ENCODE data around the gene NHLRC3. TPM values are rescaled to one million over a fixed set of nuclear protein-coding genes. Genes with fewer than 3 reads are reported as not detected.
A peak's percentile ranks its signal among the peaks of the same experiment; 100 is the strongest.

NHLRC3 gene
- total RNA-seq, 4 donors from 2014 or later = 19.2 to 25.1 (median 21.9) TPM

GRCh38 chr13:39039041-39039440 is 785 bp downstream of the NHLRC3 start:
- H3K4me1 ChIP-seq = peaks cover 0 to 61% (median 36%) of the 10 kb centered on the region in 4 donors
- TF ChIP-seq, protein P1, sequence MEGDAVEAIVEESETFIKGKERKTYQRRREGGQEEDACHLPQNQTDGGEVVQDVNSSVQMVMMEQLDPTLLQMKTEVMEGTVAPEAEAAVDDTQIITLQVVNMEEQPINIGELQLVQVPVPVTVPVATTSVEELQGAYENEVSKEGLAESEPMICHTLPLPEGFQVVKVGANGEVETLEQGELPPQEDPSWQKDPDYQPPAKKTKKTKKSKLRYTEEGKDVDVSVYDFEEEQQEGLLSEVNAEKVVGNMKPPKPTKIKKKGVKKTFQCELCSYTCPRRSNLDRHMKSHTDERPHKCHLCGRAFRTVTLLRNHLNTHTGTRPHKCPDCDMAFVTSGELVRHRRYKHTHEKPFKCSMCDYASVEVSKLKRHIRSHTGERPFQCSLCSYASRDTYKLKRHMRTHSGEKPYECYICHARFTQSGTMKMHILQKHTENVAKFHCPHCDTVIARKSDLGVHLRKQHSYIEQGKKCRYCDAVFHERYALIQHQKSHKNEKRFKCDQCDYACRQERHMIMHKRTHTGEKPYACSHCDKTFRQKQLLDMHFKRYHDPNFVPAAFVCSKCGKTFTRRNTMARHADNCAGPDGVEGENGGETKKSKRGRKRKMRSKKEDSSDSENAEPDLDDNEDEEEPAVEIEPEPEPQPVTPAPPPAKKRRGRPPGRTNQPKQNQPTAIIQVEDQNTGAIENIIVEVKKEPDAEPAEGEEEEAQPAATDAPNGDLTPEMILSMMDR (IDR thresholded peaks at IDR 0.05) = no peak
- no peak for TF ChIP-seq EP300 (IDR thresholded peaks at IDR 0.05)
- TF ChIP-seq POLR2A (IDR thresholded peaks at IDR 0.05) = no peak
- no peaks in the 10 kb centered on the region for H3K27me3 ChIP-seq
- H3K9me3 ChIP-seq = no peaks in the 10 kb centered on the region
- DNase-seq (ENCODE audit: low spot score in 2 of 2) = no peak
- H3K36me3 ChIP-seq = peaks cover 0 to 18% (median 0%) of the 10 kb centered on the region in 3 donors
- peak overlapping the region; percentile 49 to 89 (median 86) for H3K27ac ChIP-seq
- 18 to 21% methylated on average over 7 of the region's 7 CpGs for WGBS, 2 donors
- peak overlapping the region; percentile 70 to 89 (median 76) for H3K4me3 ChIP-seq

GRCh38 chr13:39040206-39040605 is 1.9 kb downstream of the NHLRC3 start:
- Histone ChIP-seq H3K36me3 (peaks cover 0 to 30% (median 0%) of the 10 kb centered on the region in 3 donors), H3K27ac (peak overlapping the region in 2 of 4 donors; percentile 18 to 65), H3K9me3 (no peaks in the 10 kb centered on the region), H3K4me3 (peak overlapping the region in 1 of 4 donors; percentile 4), H3K4me1 (peaks cover 0 to 50% (median 31%) of the 10 kb centered on the region in 4 donors), H3K27me3 (no peaks in the 10 kb centered on the region)
- DNase-seq (ENCODE audit: low spot score in 2 of 2) = no peak
- no peak for TF ChIP-seq POLR2A (IDR thresholded peaks at IDR 0.05)
- TF ChIP-seq, protein P1 (IDR thresholded peaks at IDR 0.05) = no peak
- peak in 1 of 2 donors; percentile 24 for TF ChIP-seq EP300 (IDR thresholded peaks at IDR 0.05)
- 23 to 31% methylated on average over 1 of the region's 1 CpG for WGBS, 2 donors

GRCh38 chr13:39044536-39044935 is 6.3 kb downstream of the NHLRC3 start:
- no peak for DNase-seq (ENCODE audit: low spot score in 2 of 2)
- peaks cover 0 to 41% (median 0%) of the 10 kb centered on the region in 3 donors for H3K36me3 ChIP-seq
- H3K4me3 ChIP-seq = no peak overlapping the region
- 96 to 97% methylated on average over 3 of the region's 3 CpGs for WGBS, 2 donors
- H3K4me1 ChIP-seq = peaks cover 0 to 22% (median 12%) of the 10 kb centered on the region in 4 donors
- H3K27me3 ChIP-seq = no peaks in the 10 kb centered on the region
- H3K27ac ChIP-seq = no peak overlapping the region
- no peaks in the 10 kb centered on the region for H3K9me3 ChIP-seq
- TF ChIP-seq, protein P1 (IDR thresholded peaks at IDR 0.05) = no peak
- TF ChIP-seq POLR2A (IDR thresholded peaks at IDR 0.05) = no peak
- no peak for TF ChIP-seq EP300 (IDR thresholded peaks at IDR 0.05)

GRCh38 chr13:39047560-39047959 is 9.3 kb downstream of the NHLRC3 start:
- 25 to 32% methylated on average over 2 of the region's 2 CpGs for WGBS, 2 donors

DNA sequence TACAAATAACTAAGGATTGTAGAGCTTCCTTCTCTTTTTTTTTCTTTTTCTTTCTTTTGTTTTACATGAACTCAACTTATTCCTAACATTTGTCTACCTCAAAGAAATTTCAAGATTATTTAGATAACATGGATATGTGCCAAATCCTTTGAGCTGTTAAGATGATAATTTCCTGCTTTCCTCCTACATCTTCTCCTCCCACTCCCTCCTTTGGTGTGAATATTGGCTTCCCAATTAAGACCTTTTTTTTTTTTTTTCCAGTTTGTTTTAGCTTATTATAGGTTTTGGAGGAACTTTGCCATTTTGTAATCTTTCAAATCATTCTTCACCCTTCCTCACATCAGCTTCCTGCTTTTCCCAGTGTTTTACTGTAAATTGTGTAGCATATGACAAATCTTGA is 10.6 kb downstream of the NHLRC3 start:
- no peaks in the 10 kb centered on the region for H3K9me3 ChIP-seq
- peaks cover 0 to 32% (median 0%) of the 10 kb centered on the region in 3 donors for H3K36me3 ChIP-seq
- H3K27me3 ChIP-seq = no peaks in the 10 kb centered on the region

More at GRCh38 chr13:39047560-39047959, 9.3 kb downstream of the NHLRC3 start:
- Histone ChIP-seq H3K36me3 (peaks cover 0 to 36% (median 0%) of the 10 kb centered on the region in 3 donors), H3K27ac (no peak overlapping the region), H3K4me3 (no peak overlapping the region), H3K27me3 (no peaks in the 10 kb centered on the region), H3K4me1 (peaks cover 0 to 4% (median 0%) of the 10 kb centered on the region in 4 donors), H3K9me3 (no peaks in the 10 kb centered on the region)
- TF ChIP-seq POLR2A (IDR thresholded peaks at IDR 0.05) (no peak), EP300 (IDR thresholded peaks at IDR 0.05) (no peak)
- TF ChIP-seq, protein P1 (IDR thresholded peaks at IDR 0.05) = no peak
- no peak for DNase-seq (ENCODE audit: low spot score in 2 of 2)

More for the DNA sequence above, 10.6 kb downstream of the NHLRC3 start:
- Histone ChIP-seq H3K4me1 (peaks cover 0 to 4% (median 0%) of the 10 kb centered on the region in 4 donors), H3K27ac (no peak overlapping the region), H3K4me3 (no peak overlapping the region)
- no peak for TF ChIP-seq EP300 (IDR thresholded peaks at IDR 0.05)
- TF ChIP-seq, protein P1 (IDR thresholded peaks at IDR 0.05) = no peak
- TF ChIP-seq POLR2A (IDR thresholded peaks at IDR 0.05) = no peak
- no peak for DNase-seq (ENCODE audit: low spot score in 2 of 2)
